ENCODE data around the gene ST8SIA4. TPM values are rescaled to one million over a fixed set of nuclear protein-coding genes. Genes with fewer than 3 reads are reported as not detected.

ST8SIA4 gene
- total RNA-seq, 1 experiment from 2014 or later = not detected

DNA sequence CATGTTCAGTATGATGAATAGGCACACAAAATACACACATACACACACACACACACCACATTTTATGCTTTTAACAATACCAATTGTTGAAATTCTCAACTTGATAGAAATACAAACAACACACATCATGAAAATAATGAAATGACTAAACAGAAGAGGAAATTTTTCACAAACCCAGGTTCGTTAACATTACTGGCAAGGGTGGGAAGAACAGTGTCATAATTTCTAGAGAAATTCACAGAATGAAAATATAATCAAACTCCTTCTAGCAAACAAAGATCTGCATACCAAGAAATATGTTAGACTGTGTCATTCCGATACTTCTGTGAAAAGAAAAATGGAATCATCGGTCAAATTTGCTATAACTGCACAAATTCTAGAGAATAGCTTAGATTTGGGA, 41.9 kb downstream of the ST8SIA4 start:
- RAD21 ChIA-PET (ENCODE audit: low non-redundant PET in 1 of 2, low total read pairs in 2 of 2, uncharacterized antibody in 2 of 2, unreplicated experiment in 2 of 2) = no interaction called here
- ATAC-seq (no peak), DNase-seq (ENCODE audit: low read depth, low spot score) (no peak)
- CTCF ChIA-PET = no interaction called here
- POLR2A ChIA-PET = no interaction called here
- Histone ChIP-seq H3K79me2 (ENCODE audit: insufficient read depth, low read length) (no peaks in the 10 kb centered on the region), H3K4me1 (ENCODE audit: control insufficient read depth in 1 of 2, insufficient read depth in 2 of 2, low read length in 2 of 2) (no peaks in the 10 kb centered on the region), H3K4me3 (replicated peaks in 1 of 2; ENCODE audit: low read depth in 1 of 2, low read length in 2 of 2) (no peak overlapping the region), H3K27ac (ENCODE audit: low read depth, low read length) (no peak overlapping the region), H3K9ac (ENCODE audit: low read length) (no peak overlapping the region), H4K20me1 (ENCODE audit: insufficient read depth) (no peaks in the 10 kb centered on the region), H3K9me3 (ENCODE audit: control insufficient read depth in 1 of 2, insufficient read depth in 1 of 2, low read depth in 1 of 2, low read length in 2 of 2) (no peaks in the 10 kb centered on the region), H3K9me2 (ENCODE audit: insufficient read depth) (no peaks in the 10 kb centered on the region), H3K4me2 (ENCODE audit: low read length) (no peak overlapping the region), H2AFZ (ENCODE audit: low read depth, low read length, poor library complexity, severe bottlenecking) (no peak overlapping the region), H3K27me3 (ENCODE audit: insufficient read depth, low read length) (no peaks in the 10 kb centered on the region), H3K36me3 (ENCODE audit: control insufficient read depth in 1 of 2, insufficient read depth in 2 of 2, low read length in 2 of 2) (no peaks in the 10 kb centered on the region)
- TF ChIP-seq SRF (IDR thresholded peaks at IDR 0.05; ENCODE audit: low read depth) (no peak), ZNF274 (IDR thresholded peaks at IDR 0.05; ENCODE audit: low read depth, low read length) (no peak), EGR1 (IDR thresholded peaks at IDR 0.05; ENCODE audit: low read depth) (no peak), FOSL1 (IDR thresholded peaks at IDR 0.05; ENCODE audit: low read depth) (no peak), CEBPB (IDR thresholded peaks at IDR 0.05; ENCODE audit: low read depth) (no peak), RAD21 (IDR thresholded peaks at IDR 0.05; ENCODE audit: low read depth) (no peak), JUND (IDR thresholded peaks at IDR 0.05) (no peak), EZH2phosphoT487 (IDR thresholded peaks at IDR 0.05; ENCODE audit: borderline replicate concordance) (no peak)
- TF ChIP-seq, protein P1, sequence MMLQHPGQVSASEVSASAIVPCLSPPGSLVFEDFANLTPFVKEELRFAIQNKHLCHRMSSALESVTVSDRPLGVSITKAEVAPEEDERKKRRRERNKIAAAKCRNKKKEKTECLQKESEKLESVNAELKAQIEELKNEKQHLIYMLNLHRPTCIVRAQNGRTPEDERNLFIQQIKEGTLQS (IDR thresholded peaks at IDR 0.05) = no peak
- TF ChIP-seq, protein P2, sequence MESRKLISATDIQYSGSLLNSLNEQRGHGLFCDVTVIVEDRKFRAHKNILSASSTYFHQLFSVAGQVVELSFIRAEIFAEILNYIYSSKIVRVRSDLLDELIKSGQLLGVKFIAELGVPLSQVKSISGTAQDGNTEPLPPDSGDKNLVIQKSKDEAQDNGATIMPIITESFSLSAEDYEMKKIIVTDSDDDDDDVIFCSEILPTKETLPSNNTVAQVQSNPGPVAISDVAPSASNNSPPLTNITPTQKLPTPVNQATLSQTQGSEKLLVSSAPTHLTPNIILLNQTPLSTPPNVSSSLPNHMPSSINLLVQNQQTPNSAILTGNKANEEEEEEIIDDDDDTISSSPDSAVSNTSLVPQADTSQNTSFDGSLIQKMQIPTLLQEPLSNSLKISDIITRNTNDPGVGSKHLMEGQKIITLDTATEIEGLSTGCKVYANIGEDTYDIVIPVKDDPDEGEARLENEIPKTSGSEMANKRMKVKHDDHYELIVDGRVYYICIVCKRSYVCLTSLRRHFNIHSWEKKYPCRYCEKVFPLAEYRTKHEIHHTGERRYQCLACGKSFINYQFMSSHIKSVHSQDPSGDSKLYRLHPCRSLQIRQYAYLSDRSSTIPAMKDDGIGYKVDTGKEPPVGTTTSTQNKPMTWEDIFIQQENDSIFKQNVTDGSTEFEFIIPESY (IDR thresholded peaks at IDR 0.05; ENCODE audit: extremely low read depth, insufficient replicate concordance, low read length) = no peak
- TF ChIP-seq, protein P3, sequence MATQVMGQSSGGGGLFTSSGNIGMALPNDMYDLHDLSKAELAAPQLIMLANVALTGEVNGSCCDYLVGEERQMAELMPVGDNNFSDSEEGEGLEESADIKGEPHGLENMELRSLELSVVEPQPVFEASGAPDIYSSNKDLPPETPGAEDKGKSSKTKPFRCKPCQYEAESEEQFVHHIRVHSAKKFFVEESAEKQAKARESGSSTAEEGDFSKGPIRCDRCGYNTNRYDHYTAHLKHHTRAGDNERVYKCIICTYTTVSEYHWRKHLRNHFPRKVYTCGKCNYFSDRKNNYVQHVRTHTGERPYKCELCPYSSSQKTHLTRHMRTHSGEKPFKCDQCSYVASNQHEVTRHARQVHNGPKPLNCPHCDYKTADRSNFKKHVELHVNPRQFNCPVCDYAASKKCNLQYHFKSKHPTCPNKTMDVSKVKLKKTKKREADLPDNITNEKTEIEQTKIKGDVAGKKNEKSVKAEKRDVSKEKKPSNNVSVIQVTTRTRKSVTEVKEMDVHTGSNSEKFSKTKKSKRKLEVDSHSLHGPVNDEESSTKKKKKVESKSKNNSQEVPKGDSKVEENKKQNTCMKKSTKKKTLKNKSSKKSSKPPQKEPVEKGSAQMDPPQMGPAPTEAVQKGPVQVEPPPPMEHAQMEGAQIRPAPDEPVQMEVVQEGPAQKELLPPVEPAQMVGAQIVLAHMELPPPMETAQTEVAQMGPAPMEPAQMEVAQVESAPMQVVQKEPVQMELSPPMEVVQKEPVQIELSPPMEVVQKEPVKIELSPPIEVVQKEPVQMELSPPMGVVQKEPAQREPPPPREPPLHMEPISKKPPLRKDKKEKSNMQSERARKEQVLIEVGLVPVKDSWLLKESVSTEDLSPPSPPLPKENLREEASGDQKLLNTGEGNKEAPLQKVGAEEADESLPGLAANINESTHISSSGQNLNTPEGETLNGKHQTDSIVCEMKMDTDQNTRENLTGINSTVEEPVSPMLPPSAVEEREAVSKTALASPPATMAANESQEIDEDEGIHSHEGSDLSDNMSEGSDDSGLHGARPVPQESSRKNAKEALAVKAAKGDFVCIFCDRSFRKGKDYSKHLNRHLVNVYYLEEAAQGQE (IDR thresholded peaks at IDR 0.05; ENCODE audit: low read depth) = no peak
- no TSS peak for BruUV-seq (replicated peaks)
- intact Hi-C loops (cut with micrococcal nuclease) = no loop called here
